Adrenal gland (tissue), 12 donors: ENCODE data around the gene IGF2R. TPM values are rescaled to one million over a fixed set of nuclear protein-coding genes. Genes with fewer than 3 reads are reported as not detected.

Source experiments
- DNase-seq, 7 donors: peaks; one replicate each; pipeline ENCODE4 v3.0.0-alpha.2; 2019 to 2020
- H3K27ac ChIP-seq, 5 donors: fragments of 200-600 bp; sonication (generic) in 4 of 5; 1 replicate in 3 of 5; 2 replicates in 2 of 5; pipeline versions ENCODE4 v1.5.1 to v1.8.0; 2016 to 2020; ENCODE audit warnings: mild to moderate bottlenecking in 1 of 5
- H3K27me3 ChIP-seq: fragments of 200-600 bp; 2 replicates; pipeline ENCODE4 v1.8.0; 2021
- H3K36me3 ChIP-seq, 2 donors: fragments of 200-600 bp; replicated peaks in 1 of 2; 1 replicate in 1 of 2; 2 replicates in 1 of 2; pipeline versions ENCODE4 v1.5.1 to v1.8.0; 2018 to 2022
- H3K4me1 ChIP-seq, 2 donors: fragments of 200-600 bp; replicated peaks in 1 of 2; 1 replicate in 1 of 2; 2 replicates in 1 of 2; pipeline versions ENCODE4 v1.5.1 to v1.8.0; 2018 to 2021
- H3K4me3 ChIP-seq, 4 donors: fragments of 200-600 bp; sonication (generic) in 3 of 4; one replicate each; pipeline ENCODE4 v1.5.1; 2016 to 2018
- H3K9me3 ChIP-seq, 3 donors: fragments of 200-600 bp; sonication (generic) in 1 of 3; replicated peaks in 1 of 3; 1 replicate in 2 of 3; 2 replicates in 1 of 3; pipeline versions ENCODE4 v1.5.1 to v1.8.0; 2016 to 2021
- POLR2A ChIP-seq, 2 donors: fragments of 450-650 bp; IDR thresholded peaks; one replicate each; pipeline ENCODE4 v1.6.1; 2017; ENCODE audit warnings: antibody characterized with exemption in 2 of 2, mild to moderate bottlenecking in 2 of 2, moderate library complexity in 1 of 2
- WGBS, 4 donors: extraction: QIAGEN DNeasy Blood & Tissue Kit in 2 of 4; methylation state at CpG; one replicate each; pipeline versions ENCODE4 v1.1.5 to v1.1.7; 2013 to 2017; 5-methylcytosine and 5-hydroxymethylcytosine counted together
- intact Hi-C, 2 donors: fragments of 100-400 bp; cut with DNase I; formaldehyde crosslinking; loops; one replicate each; pipeline versions ENCODE4 v1.14.1 to v1.15.0; 2022 to 2023
- polyA plus RNA-seq, 3 donors: library from polyadenylated mRNA; stranded (reverse); fragments of 200-250 nt in 2 of 3; fragments of 350-450 nt in 1 of 3; fragmentation: Illumina TruSeq in 1 of 3; extraction: RNeasy Lipid Tissue Mini Kit (QIAGEN cat#74804) in 1 of 3; gene quantifications; one replicate each; pipeline ENCODE4 v1.2.3, GENCODE V29; 2013 to 2014
- total RNA-seq, 9 donors: library from RNA; depleted of rRNA in 4 of 9; stranded (reverse); fragments of >200 nt in 4 of 9; fragments of 120-200 nt in 1 of 9; fragmentation: NEBNext Ultra II Directional in 1 of 9; extraction: Animal tissue kit (Norgen Biotek cat#: 25700) in 1 of 9; gene quantifications; one replicate each; pipeline versions ENCODE4 v1.1.0 to v1.2.4, GENCODE V29; 2013 to 2023
- TF ChIP-seq, protein P1 (sequence below), 6 experiments: fragments of 450-650 bp in 4 of 6; fragments of 200-600 bp in 2 of 6; sonication (generic) in 1 of 6; IDR thresholded peaks; 1 replicate in 5 of 6; 2 replicates in 1 of 6; pipeline versions ENCODE4 v1.5.1 to v1.8.0; 2016 to 2021; ENCODE audit warnings: antibody characterized with exemption in 6 of 6, mild to moderate bottlenecking in 2 of 6, moderate library complexity in 1 of 6
- donor health status: healthy with polysubstance abuse.
- donor health status: Bipolar disorder and iron deficiency.
- donor health status: DM: yes; HTN: yes; CAD: no.
- donor health status: DM: no; HTN: no; CAD: no.
- donor health status: DM: no; HTN: no; CAD: no.
- donor health status: DM: yes; HTN: yes; CAD: no.

Gene IGF2R
- total and polyA plus RNA-seq, 12 donors = 17.1 to 154 (median 89.8) TPM

DNA sequence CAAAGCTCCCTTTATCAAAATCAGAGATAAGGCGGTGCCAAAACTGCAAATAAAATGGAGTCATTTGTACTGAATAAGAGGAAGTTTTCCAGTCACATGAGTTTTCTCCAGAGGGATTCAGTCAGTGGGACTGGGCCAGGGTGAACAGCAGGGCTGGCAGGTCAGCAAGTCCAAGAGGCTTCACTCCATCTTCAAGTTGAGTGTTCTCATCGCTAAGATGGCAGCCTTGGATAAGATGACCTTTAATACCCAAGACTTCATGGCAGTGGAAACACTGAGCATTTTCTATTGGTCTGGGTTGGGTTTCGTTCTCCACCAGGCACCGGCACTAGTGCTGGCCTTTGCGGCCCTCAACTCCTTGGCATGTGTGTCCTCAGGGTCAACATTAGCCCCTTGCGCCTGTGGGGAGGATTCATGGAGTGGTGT lies 29.3 kb upstream of the IGF2R start:
- intact Hi-C loops = loop anchor here (5.0 to 10.0 kb wide), 3 partner anchors 72 to 255 kb away; no protein-coding TSS in a partner anchor
- H3K9me3 ChIP-seq = peaks cover 0 to 8% (median 0%) of the 10 kb centered on the region in 3 donors
- no peaks in the 10 kb centered on the region for H3K27me3 ChIP-seq
- H3K4me3 ChIP-seq = no peak overlapping the region
- DNase-seq = peak; percentile 41 to 82 (median 77)
- peaks cover 4 to 23% of the 10 kb centered on the region in 2 donors for H3K4me1 ChIP-seq
- WGBS, 4 donors = 33 to 54% (median 44%) methylated on average over 5 to 6 of the region's 6 CpGs
- H3K27ac ChIP-seq = peak overlapping the region in 3 of 5 donors; percentile 32 to 66 (median 60)
- H3K36me3 ChIP-seq = no peaks in the 10 kb centered on the region
- TF ChIP-seq POLR2A (IDR thresholded peaks at IDR 0.05) = no peak
- TF ChIP-seq, protein P1, sequence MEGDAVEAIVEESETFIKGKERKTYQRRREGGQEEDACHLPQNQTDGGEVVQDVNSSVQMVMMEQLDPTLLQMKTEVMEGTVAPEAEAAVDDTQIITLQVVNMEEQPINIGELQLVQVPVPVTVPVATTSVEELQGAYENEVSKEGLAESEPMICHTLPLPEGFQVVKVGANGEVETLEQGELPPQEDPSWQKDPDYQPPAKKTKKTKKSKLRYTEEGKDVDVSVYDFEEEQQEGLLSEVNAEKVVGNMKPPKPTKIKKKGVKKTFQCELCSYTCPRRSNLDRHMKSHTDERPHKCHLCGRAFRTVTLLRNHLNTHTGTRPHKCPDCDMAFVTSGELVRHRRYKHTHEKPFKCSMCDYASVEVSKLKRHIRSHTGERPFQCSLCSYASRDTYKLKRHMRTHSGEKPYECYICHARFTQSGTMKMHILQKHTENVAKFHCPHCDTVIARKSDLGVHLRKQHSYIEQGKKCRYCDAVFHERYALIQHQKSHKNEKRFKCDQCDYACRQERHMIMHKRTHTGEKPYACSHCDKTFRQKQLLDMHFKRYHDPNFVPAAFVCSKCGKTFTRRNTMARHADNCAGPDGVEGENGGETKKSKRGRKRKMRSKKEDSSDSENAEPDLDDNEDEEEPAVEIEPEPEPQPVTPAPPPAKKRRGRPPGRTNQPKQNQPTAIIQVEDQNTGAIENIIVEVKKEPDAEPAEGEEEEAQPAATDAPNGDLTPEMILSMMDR (IDR thresholded peaks at IDR 0.05) = no peak

DNA sequence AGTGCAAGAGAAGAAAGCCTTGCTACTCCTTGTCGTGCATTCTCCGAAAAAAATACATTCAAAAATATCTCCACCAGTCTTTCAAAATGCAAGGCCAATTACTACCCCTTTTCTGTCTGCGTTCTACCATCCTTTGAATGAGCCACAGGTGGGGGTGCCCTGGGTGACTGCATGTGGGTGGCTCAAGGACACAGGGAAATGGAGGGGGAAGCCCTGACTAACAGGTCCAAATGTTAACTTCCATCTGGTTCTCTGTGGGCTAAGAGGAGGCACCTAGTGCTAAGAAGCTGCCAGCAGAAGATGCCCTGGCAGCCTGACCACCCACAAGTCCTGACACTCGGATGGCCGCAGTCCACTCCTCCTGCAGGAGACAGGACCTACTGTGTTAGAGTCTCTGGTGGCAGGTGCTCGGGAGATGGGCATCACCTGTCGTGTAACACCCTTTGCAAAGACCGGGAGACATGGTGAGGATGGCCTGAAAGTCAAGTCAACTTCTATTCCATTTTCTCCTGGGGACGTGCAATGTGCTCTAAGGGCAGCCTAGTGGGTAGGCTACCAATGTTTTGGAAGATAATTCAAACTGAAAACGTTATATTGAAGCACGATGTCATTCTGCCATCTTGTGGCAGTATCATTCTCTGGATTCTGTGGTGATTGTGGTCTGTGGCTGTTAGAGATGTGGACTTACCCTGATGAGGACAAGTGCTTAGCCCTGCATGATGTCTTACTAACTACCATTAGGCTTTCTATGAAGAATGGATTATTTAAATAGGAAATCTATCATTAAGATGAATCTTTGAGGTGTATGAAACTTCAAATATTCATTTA lies 27.4 kb upstream of the IGF2R start:
- intact Hi-C loops = loop anchor here (5.0 to 10.0 kb wide), 2 partner anchors 74 to 77 kb away; no protein-coding TSS in a partner anchor
- Histone ChIP-seq H3K27ac (no peak overlapping the region), H3K4me3 (no peak overlapping the region), H3K27me3 (no peaks in the 10 kb centered on the region), H3K9me3 (peaks cover 0 to 10% (median 0%) of the 10 kb centered on the region in 3 donors), H3K4me1 (peaks cover 4 to 23% of the 10 kb centered on the region in 2 donors), H3K36me3 (no peaks in the 10 kb centered on the region)
- TF ChIP-seq, protein P1 (IDR thresholded peaks at IDR 0.05) = peak in 5 of 6 experiments; percentile 13 to 50 (median 40)
- no peak for TF ChIP-seq POLR2A (IDR thresholded peaks at IDR 0.05)
- 74 to 80% (median 79%) methylated on average over 11 of the region's 11 CpGs for WGBS, 4 donors
- DNase-seq = peak in 1 of 7 donors; percentile 6

- no peaks in the 10 kb centered on the region for H3K36me3 ChIP-seq
- TF ChIP-seq, protein P1 (IDR thresholded peaks at IDR 0.05) = no peak
- DNase-seq = peak in 6 of 7 donors; percentile 49 to 68 (median 64)
- intact Hi-C loops = loop anchor here (5.0 to 10.0 kb wide), 2 partner anchors 76 to 78 kb away; no protein-coding TSS in a partner anchor
- H3K4me3 ChIP-seq = no peak overlapping the region
- peak overlapping the region in 2 of 5 donors; percentile 38 to 88 for H3K27ac ChIP-seq
- peaks cover 4 to 23% of the 10 kb centered on the region in 2 donors for H3K4me1 ChIP-seq
- WGBS, 4 donors = 34 to 43% (median 40%) methylated on average over 6 of the region's 6 CpGs
- H3K27me3 ChIP-seq = no peaks in the 10 kb centered on the region
- H3K9me3 ChIP-seq = peaks cover 0 to 10% (median 0%) of the 10 kb centered on the region in 3 donors
Observed at GRCh38 chr6:159943101-159943632, 25.7 kb upstream of the IGF2R start.

GRCh38 chr6:159943968-159944598 lies 24.8 kb upstream of the IGF2R start:
- Histone ChIP-seq H3K4me3 (no peak overlapping the region), H3K27ac (no peak overlapping the region), H3K9me3 (peaks cover 0 to 10% (median 0%) of the 10 kb centered on the region in 3 donors), H3K36me3 (no peaks in the 10 kb centered on the region), H3K27me3 (no peaks in the 10 kb centered on the region), H3K4me1 (peaks cover 4 to 22% of the 10 kb centered on the region in 2 donors)
- 41 to 93% (median 83%) methylated on average over 2 of the region's 2 CpGs for whole genome bisulfite sequencing, 4 donors
- intact Hi-C loops = loop anchor here (5.0 to 10.0 kb wide), 2 partner anchors 77 to 79 kb away; no protein-coding TSS in a partner anchor
- DNase-seq = no peak
- TF ChIP-seq, protein P1 (IDR thresholded peaks at IDR 0.05) = no peak
- no peak for TF ChIP-seq POLR2A (IDR thresholded peaks at IDR 0.05)
